Peyer's patch (tissue), 4 donors: ENCODE results near the gene FERD3L.

Experiments used
- POLR2A ChIP-seq, 2 donors: fragments of 450-650 bp; IDR thresholded peaks; one replicate each; pipeline ENCODE4 v1.5.1; 2017; ENCODE audit warnings: antibody characterized with exemption in 2 of 2, mild to moderate bottlenecking in 2 of 2, moderate library complexity in 2 of 2
- TF ChIP-seq, protein P1 (sequence below), 6 experiments: fragments of 450-650 bp in 4 of 6; fragments of 200-600 bp in 2 of 6; sonication (generic) in 1 of 6; IDR thresholded peaks; one replicate each; pipeline ENCODE4 v1.5.1; 2017 to 2019; ENCODE audit warnings: antibody characterized with exemption in 6 of 6, mild to moderate bottlenecking in 3 of 6, moderate library complexity in 1 of 6

DNA sequence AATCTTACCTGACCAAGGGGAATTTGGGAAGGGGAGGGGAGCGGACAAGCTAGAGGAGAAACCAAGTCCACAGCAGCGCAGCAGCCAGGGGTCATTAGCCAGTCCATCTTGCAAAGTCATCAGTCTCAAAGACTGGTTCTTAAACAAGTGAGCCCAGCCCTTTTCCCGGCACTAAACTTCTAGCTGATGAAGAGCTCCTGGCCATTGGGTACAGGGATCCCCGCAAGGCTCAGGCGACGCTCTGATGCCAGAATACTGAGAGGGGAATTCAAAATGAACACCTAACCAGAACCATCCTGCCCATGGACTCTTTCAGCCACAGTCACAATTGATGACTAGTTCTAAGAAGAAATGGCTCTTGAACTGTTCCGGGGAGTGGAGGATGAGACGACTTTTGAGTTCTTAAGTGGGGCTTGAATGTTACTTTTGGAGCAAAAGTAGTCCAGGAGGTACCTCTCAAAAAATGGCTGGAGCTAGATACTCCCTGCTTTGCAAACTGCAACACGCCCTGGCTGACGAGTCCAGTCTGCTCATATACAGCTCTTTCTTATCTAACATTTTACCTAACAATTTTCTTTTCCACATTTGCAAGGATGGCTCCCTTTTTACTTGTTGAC, 25.2 kb downstream of the FERD3L start:
- TF ChIP-seq, protein P1, sequence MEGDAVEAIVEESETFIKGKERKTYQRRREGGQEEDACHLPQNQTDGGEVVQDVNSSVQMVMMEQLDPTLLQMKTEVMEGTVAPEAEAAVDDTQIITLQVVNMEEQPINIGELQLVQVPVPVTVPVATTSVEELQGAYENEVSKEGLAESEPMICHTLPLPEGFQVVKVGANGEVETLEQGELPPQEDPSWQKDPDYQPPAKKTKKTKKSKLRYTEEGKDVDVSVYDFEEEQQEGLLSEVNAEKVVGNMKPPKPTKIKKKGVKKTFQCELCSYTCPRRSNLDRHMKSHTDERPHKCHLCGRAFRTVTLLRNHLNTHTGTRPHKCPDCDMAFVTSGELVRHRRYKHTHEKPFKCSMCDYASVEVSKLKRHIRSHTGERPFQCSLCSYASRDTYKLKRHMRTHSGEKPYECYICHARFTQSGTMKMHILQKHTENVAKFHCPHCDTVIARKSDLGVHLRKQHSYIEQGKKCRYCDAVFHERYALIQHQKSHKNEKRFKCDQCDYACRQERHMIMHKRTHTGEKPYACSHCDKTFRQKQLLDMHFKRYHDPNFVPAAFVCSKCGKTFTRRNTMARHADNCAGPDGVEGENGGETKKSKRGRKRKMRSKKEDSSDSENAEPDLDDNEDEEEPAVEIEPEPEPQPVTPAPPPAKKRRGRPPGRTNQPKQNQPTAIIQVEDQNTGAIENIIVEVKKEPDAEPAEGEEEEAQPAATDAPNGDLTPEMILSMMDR (IDR thresholded peaks at IDR 0.05): no peak
- no peak for TF ChIP-seq POLR2A (IDR thresholded peaks at IDR 0.05)
